OCI-LY3 (cell line): Measurements from ENCODE around the gene MED17.

Experiments used
- H2AFZ ChIP-seq: fragments of 200-600, 300-600 bp; shearing (Covaris generic); 2 replicates; pipeline ENCODE4 v1.6.0; 2014; ENCODE audit warnings: antibody characterized with exemption, low read depth, low read length
- H3K27ac ChIP-seq: fragments of 200-600, 300-600 bp; sonication (generic); 2 replicates; pipeline ENCODE4 v1.5.1; 2014; ENCODE audit warnings: mild to moderate bottlenecking, low read length, moderate library complexity, mixed read lengths
- H3K27me3 ChIP-seq: fragments of 200-600, 300-600 bp; sonication (generic); 2 replicates; pipeline ENCODE4 v1.6.1; 2014; ENCODE audit warnings: low read depth, low read length, mixed read lengths
- H3K36me3 ChIP-seq: fragments of 200-600, 300-600 bp; sonication (generic); replicated peaks from 2 replicates; pipeline ENCODE3; 2014; ENCODE audit warnings: low read depth, low read length, mixed read lengths
- H3K4me1 ChIP-seq: fragments of 300-600, 200-600 bp; sonication (generic); 2 replicates; pipeline ENCODE4 v1.6.1; 2014; ENCODE audit warnings: low read length, mixed read lengths
- H3K4me2 ChIP-seq: fragments of 200-600, 300-600 bp; sonication (generic); 2 replicates; pipeline ENCODE4 v1.6.1; 2014; ENCODE audit warnings: low read length, mixed read lengths
- H3K4me3 ChIP-seq: fragments of 300-600, 200-600 bp; sonication (generic); 2 replicates; pipeline ENCODE4 v1.5.1; 2014; ENCODE audit warnings: antibody characterized with exemption, mild to moderate bottlenecking, low read length, moderate library complexity
- H3K79me2 ChIP-seq: fragments of 300-600, 200-600 bp; shearing (Covaris generic); 2 replicates; pipeline ENCODE4 v1.6.1; 2014; ENCODE audit warnings: mild to moderate bottlenecking, low read length, mixed read lengths
- H3K9ac ChIP-seq: fragments of 300-600, 200-600 bp; shearing (Covaris generic); 2 replicates; pipeline ENCODE4 v1.6.0; 2014; ENCODE audit warnings: mild to moderate bottlenecking, low read length, moderate library complexity
- H3K9me3 ChIP-seq: fragments of 200-600, 300-600 bp; shearing (Covaris generic); 2 replicates; pipeline ENCODE4 v1.6.1; 2014; ENCODE audit warnings: low read length, mixed read lengths; ENCODE audit not compliant: insufficient read depth
- H4K20me1 ChIP-seq: fragments of 200-600, 300-600 bp; sonication (generic); 2 replicates; pipeline ENCODE4 v1.6.1; 2016; ENCODE audit warnings: low read length, mixed read lengths; ENCODE audit not compliant: insufficient read depth
- EZH2phosphoT487 ChIP-seq: fragments of 200-600 bp; shearing (Covaris generic); IDR thresholded peaks from 2 replicates; pipeline ENCODE4 v1.6.1; 2018; ENCODE audit warnings: antibody characterized with exemption, mixed run types, low read depth
- TF ChIP-seq, protein P1 (sequence below): fragments of 200-600, 300-600 bp; sonication (generic); IDR thresholded peaks from 2 replicates; pipeline ENCODE4 v1.5.1; 2014; ENCODE audit warnings: antibody characterized with exemption, low read length, low read depth

The MED17 gene

DNA sequence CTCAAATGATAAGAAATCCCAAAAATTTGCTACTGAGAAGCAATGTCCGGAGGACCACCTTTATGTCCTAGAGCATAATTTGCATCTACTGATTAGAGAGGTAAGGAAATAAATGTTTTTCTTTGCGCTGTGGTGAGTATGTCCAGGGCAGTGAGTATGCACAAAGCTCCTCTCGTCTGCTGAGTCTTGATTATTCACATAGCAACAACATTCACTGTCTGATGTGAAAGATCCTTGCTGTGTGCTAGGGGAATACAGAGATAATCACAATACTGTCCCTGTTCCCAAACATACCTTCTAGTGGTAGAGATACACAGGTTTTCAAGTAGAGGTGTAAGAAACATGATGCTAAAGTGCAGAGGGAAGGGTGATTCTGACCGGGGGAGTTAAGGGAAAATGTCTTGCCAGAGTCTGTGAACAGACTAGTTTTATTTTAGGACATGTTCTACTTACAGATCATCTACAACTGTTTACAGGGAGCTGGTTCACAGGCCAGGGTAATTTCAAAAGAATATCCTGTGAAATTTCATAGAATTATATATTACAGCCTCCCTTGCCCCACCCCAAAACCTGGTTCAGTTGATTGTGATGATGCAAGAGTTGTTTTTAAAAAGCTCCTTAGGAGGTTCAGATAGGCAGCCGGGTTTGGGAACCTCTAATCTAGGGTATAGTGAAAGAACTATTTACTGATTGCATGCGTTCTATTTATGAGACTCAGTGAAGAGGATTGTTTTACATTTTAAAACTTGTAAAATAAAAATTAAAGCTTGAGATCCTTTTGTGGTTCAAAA, 12.6 kb downstream of the MED17 start:
- no peak overlapping the region for H2AFZ ChIP-seq
- H3K36me3 ChIP-seq = peaks cover 80% of the 10 kb centered on the region
- no peak overlapping the region for H3K9ac ChIP-seq
- H3K4me2 ChIP-seq = no peak overlapping the region
- no peaks in the 10 kb centered on the region for H3K9me3 ChIP-seq
- H3K4me1 ChIP-seq = no peaks in the 10 kb centered on the region
- H3K4me3 ChIP-seq = no peak overlapping the region
- peaks cover 5% of the 10 kb centered on the region for H3K79me2 ChIP-seq
- TF ChIP-seq EZH2phosphoT487 = no peak
- TF ChIP-seq, protein P1, sequence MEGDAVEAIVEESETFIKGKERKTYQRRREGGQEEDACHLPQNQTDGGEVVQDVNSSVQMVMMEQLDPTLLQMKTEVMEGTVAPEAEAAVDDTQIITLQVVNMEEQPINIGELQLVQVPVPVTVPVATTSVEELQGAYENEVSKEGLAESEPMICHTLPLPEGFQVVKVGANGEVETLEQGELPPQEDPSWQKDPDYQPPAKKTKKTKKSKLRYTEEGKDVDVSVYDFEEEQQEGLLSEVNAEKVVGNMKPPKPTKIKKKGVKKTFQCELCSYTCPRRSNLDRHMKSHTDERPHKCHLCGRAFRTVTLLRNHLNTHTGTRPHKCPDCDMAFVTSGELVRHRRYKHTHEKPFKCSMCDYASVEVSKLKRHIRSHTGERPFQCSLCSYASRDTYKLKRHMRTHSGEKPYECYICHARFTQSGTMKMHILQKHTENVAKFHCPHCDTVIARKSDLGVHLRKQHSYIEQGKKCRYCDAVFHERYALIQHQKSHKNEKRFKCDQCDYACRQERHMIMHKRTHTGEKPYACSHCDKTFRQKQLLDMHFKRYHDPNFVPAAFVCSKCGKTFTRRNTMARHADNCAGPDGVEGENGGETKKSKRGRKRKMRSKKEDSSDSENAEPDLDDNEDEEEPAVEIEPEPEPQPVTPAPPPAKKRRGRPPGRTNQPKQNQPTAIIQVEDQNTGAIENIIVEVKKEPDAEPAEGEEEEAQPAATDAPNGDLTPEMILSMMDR = no peak
- no peak overlapping the region for H3K27ac ChIP-seq
- H3K27me3 ChIP-seq = no peaks in the 10 kb centered on the region
- peaks cover 4% of the 10 kb centered on the region; the same call in 1 of the 2 replicates for H4K20me1 ChIP-seq

DNA sequence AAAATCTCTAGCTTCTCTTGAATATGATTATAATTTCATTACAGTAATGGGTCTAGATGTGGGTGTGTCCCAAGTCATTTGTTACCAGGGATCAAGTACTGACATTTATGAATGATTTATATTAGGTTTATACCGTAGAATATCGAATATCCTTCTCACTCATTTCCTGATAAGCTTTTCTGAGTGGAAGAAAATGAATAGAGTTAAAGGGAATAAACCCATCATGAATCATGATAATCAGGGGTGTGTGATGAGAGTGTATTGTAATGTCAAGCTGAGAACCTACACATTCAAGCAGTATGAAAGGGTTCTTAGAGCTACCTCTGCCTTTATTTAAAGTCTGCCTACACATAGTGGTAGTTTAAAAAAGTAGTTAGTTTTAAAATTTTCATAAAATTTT, 17.3 kb downstream of the MED17 start:
- no peak overlapping the region for H3K27ac ChIP-seq
- H3K9me3 ChIP-seq = no peaks in the 10 kb centered on the region
- H3K27me3 ChIP-seq = no peaks in the 10 kb centered on the region
- H3K4me2 ChIP-seq = no peak overlapping the region
- no peak overlapping the region for H2AFZ ChIP-seq
- no peak overlapping the region for H3K4me3 ChIP-seq
- TF ChIP-seq, protein P1 = no peak
- no peak for TF ChIP-seq EZH2phosphoT487
- H3K9ac ChIP-seq = no peak overlapping the region
- H4K20me1 ChIP-seq = peaks cover 4% of the 10 kb centered on the region; the same call in 1 of the 2 replicates
- H3K4me1 ChIP-seq = no peaks in the 10 kb centered on the region
- peaks cover 72% of the 10 kb centered on the region for H3K36me3 ChIP-seq
- H3K79me2 ChIP-seq = no peaks in the 10 kb centered on the region; the same call in 1 of the 2 replicates

DNA sequence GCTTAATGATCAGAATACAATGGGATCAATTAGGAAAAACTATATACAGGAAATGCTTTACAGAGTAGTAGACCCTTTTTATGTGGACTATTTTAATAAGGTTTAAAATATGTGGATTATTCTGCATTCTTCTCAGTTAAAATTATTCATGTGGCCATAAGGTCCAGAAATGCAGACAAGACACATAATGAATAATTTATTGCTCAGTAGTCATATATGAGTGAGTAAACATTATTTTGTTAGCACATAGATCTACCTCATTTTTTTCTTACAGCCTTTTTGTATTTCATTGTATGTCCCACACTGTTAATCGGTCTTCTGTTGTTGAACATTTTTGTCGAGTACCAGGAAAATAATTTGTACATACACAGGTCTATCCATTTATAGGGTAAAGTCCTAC, 20.8 kb downstream of the MED17 start:
- Histone ChIP-seq H3K79me2 (peaks cover 8% of the 10 kb centered on the region; the same call in 1 of the 2 replicates), H3K36me3 (peaks cover 67% of the 10 kb centered on the region)

DNA sequence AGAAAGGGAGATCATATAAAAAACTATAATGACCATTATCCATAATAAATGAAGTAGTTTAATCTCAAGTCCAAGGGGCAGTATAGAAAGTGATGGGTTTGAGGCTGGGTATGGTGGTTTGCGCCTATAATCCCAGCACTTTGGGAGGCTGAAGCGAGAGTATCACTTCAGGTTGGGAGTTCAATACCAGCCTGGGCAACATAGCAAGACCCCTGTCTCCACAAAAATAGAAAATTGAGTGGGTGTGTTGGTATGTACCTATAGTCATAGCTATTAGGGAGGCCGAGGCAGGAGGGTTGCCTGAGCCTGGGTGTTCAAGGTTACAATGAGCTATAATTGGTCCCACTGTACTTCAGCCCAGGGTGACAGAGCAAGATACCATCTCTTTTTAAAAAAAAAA, 23.9 kb downstream of the MED17 start:
- H3K9me3 ChIP-seq = no peaks in the 10 kb centered on the region
- H3K36me3 ChIP-seq = peaks cover 70% of the 10 kb centered on the region
- no peaks in the 10 kb centered on the region for H4K20me1 ChIP-seq
- H3K4me2 ChIP-seq = no peak overlapping the region
- no peaks in the 10 kb centered on the region for H3K27me3 ChIP-seq
- no peak overlapping the region for H3K4me3 ChIP-seq
- TF ChIP-seq EZH2phosphoT487 = no peak
- TF ChIP-seq, protein P1 = no peak
- no peak overlapping the region for H2AFZ ChIP-seq
- H3K4me1 ChIP-seq = no peaks in the 10 kb centered on the region
- H3K27ac ChIP-seq = no peak overlapping the region
- H3K9ac ChIP-seq = no peak overlapping the region
- H3K79me2 ChIP-seq = peaks cover 8% of the 10 kb centered on the region; the same call in 1 of the 2 replicates

More for the DNA sequence above, 20.8 kb downstream of the MED17 start:
- no peaks in the 10 kb centered on the region for H3K9me3 ChIP-seq
- no peak overlapping the region for H3K4me2 ChIP-seq
- H3K4me1 ChIP-seq = no peaks in the 10 kb centered on the region
- H3K27ac ChIP-seq = no peak overlapping the region
- H3K27me3 ChIP-seq = no peaks in the 10 kb centered on the region
- peaks cover 4% of the 10 kb centered on the region; the same call in 1 of the 2 replicates for H4K20me1 ChIP-seq
- no peak overlapping the region for H2AFZ ChIP-seq
- H3K4me3 ChIP-seq = no peak overlapping the region
- TF ChIP-seq EZH2phosphoT487 = no peak
- TF ChIP-seq, protein P1 = no peak
- no peak overlapping the region for H3K9ac ChIP-seq
